Mammary epithelial cell (primary cell): ENCODE results near the gene ADCY5.

Experiments
- EZH2 ChIP-seq: IDR thresholded peaks from 2 replicates; pipeline ENCODE4 v1.6.1; 2012; ENCODE audit warnings: low read length, inconsistent platforms, borderline replicate concordance
- TF ChIP-seq, protein P1 (sequence below), 2 donors: IDR thresholded peaks in 1 of 2; conservative IDR thresholded peaks in 1 of 2; 2 replicates each; pipeline ENCODE4 v1.5.1; 2011 to 2012; ENCODE audit warnings: inconsistent platforms in 2 of 2, low read length in 2 of 2, mild to moderate bottlenecking in 2 of 2, control low read depth in 1 of 2, low read depth in 1 of 2; ENCODE audit not compliant: insufficient read depth in 1 of 2; ENCODE audit errors: extremely low read depth in 1 of 2

DNA sequence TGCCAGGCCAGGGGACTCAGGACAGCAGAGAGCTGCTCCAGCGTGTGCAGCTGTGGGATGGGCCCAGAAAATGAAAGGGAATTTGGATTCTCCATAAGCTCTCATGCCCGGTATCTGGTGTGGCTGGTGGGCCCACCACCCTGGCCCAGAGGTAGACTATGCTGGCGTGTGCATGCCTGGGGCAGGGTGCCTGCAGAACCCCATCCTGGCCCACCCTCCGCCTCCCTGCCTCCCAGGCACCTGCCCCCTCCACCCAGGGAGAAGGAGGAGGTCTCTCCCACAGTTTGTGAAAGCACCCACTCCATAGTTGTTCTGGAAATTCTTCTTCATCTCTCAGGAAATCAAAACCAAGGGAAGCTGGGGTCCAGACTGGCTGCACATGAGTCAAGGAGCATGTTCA is 112.9 kb downstream of the ADCY5 start:
- TF ChIP-seq, protein P1, sequence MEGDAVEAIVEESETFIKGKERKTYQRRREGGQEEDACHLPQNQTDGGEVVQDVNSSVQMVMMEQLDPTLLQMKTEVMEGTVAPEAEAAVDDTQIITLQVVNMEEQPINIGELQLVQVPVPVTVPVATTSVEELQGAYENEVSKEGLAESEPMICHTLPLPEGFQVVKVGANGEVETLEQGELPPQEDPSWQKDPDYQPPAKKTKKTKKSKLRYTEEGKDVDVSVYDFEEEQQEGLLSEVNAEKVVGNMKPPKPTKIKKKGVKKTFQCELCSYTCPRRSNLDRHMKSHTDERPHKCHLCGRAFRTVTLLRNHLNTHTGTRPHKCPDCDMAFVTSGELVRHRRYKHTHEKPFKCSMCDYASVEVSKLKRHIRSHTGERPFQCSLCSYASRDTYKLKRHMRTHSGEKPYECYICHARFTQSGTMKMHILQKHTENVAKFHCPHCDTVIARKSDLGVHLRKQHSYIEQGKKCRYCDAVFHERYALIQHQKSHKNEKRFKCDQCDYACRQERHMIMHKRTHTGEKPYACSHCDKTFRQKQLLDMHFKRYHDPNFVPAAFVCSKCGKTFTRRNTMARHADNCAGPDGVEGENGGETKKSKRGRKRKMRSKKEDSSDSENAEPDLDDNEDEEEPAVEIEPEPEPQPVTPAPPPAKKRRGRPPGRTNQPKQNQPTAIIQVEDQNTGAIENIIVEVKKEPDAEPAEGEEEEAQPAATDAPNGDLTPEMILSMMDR (conservative IDR thresholded peaks at IDR 0.05 in 1 of 2, IDR thresholded peaks at IDR 0.05 in 1 of 2; ENCODE audit: extremely low read depth in 1 of 2, insufficient read depth in 1 of 2, low read depth in 1 of 2, low read length in 2 of 2), result no peak
- no peak for TF ChIP-seq EZH2
